GM19328 (cell line): ENCODE measurements around the gene GLUL.

Experiments used
- ATAC-seq: cut with Tn5 transposase; IDR thresholded peaks from one replicate; pipeline ENCODE4 v1.9.1; 2021; ENCODE audit warnings: mild to moderate bottlenecking, moderate library complexity; ENCODE audit not compliant: unreplicated experiment

The GLUL gene

GRCh38 chr1:182391362-182392049 is at the start of gene GLUL:
GLUL (minus strand) TSS chr1:182391790; CDS start chr1:182388737, 3,053 bp downstream.
- ATAC-seq: peak; percentile 61

GRCh38 chr1:182438326-182438725 is 46.7 kb upstream of the GLUL start:
- ATAC-seq: no peak

- ATAC-seq: no peak
Measured at GRCh38 chr1:182433580-182433979, 42.0 kb upstream of the GLUL start.

DNA sequence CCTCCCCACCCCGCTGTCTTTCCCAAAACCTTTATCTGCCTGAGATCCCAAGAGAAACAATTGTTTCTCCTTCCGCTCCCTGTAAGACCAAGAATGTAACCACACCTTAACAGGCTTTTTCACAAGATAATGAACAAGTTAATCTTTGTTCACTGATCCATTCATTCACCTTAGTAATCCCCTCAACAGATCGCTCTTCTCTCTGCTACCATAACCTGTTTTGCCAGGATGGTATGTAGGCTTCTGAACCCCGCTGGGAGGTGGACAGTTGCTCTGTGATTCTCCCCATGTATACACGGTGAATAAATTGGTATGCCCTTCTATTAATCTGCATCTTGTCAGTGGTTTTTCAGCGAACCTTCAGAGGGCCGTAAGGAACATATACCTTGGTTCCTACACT is 39.7 kb upstream of the GLUL start:
- no peak for ATAC-seq

GRCh38 chr1:182430263-182431068 is 38.9 kb upstream of the GLUL start:
- ATAC-seq: peak; percentile 48

GRCh38 chr1:182428043-182428442 is 36.5 kb upstream of the GLUL start:
- no peak for ATAC-seq

- ATAC-seq: peak; percentile 59
Measured at GRCh38 chr1:182426442-182427430, 35.1 kb upstream of the GLUL start.

DNA sequence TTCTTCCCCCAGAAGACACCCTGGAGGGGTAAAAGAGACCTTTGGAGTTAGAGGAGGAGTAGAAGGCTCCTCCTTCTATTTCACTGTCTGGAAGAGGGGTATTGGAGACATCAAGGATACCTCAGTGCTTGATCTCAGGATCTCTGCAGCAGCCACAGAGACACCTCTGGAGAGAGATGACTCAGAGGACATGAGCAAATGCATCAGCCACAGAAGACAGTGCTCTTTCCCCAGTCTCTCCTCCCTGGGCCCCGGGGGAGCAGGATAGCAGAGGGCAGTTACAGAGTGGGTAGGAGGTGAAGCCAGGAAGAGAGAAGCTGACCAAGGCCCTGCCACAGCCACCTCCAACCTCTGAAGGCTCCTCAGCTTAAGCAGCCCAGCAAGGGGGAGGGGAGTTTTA is 24.2 kb upstream of the GLUL start:
- no peak for ATAC-seq

GRCh38 chr1:182413969-182414368 is 22.4 kb upstream of the GLUL start:
- no peak for ATAC-seq

DNA sequence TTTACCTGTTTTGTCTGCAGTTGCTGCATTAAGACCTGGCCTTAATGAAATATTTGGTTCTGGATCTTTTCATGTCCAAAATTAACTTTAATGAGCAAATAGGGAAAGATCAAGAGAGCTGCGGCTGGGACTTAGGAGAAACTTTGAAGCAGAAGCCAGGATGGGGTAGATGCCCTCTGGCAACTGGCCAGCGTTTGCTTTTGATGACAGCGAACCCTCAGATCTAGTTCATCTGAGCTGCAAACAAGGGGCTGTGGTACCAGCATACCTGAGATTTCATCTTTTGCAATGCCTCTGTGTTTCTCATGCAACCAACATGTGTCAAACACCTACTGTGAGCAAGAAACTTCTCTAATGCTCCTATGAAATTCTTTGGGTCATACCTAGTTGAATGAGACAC is 21.9 kb upstream of the GLUL start:
- ATAC-seq: no peak

GRCh38 chr1:182410620-182411273 is 19.2 kb upstream of the GLUL start:
- ATAC-seq: no peak

GRCh38 chr1:182410138-182410537 is 18.5 kb upstream of the GLUL start:
- no peak for ATAC-seq

GRCh38 chr1:182408435-182409075 is 17.0 kb upstream of the GLUL start:
- no peak for ATAC-seq

GRCh38 chr1:182407724-182408123 is 16.1 kb upstream of the GLUL start:
- no peak for ATAC-seq

GRCh38 chr1:182406012-182406411 is 14.4 kb upstream of the GLUL start:
- ATAC-seq: no peak

DNA sequence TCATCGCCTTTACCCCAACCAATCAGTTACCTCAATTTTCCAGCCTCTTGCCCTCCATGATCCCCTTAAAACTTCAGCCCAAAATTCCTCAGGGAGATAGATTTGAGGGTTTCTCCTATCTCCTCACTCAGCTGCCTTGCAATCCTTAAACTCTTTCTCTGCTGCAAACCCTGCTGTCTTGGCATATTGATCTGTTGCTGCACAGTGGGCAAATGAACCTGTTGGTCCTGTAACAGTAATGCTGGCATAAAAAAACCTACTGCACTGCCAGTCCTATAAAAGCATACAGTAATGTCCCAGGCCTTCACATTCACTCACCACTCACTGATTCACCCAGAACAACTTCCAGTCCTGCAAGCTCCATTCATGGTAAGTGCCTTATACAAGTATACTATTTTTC is 14.0 kb upstream of the GLUL start:
- ATAC-seq: no peak

DNA sequence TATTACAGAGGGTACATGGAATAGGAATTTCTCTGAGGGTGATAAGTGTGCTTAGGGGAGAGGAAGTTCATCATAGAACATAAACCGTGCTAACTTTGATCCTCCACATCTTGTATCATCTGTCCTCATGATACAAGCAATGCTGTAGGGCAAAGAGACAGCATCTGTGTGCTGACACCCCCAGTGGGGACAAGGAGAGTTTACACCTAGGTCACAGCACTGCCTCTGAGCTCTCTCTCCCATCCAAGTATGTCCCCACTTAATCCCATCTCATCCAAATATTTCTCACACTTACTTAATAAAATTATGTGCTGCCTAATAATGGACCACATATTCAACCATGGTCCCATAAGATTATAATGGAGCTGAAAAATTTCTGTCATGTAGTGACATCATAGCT is 13.2 kb upstream of the GLUL start:
- ATAC-seq: no peak

GRCh38 chr1:182400567-182400966 is 9.0 kb upstream of the GLUL start, which contains the start of gene TEDDM1:
TEDDM1 (minus strand) TSS chr1:182400667; CDS start chr1:182400485, 182 bp downstream.
- ATAC-seq: no peak

GRCh38 chr1:182397653-182398393 is 6.2 kb upstream of the GLUL start:
- ATAC-seq: no peak
